NCI-H2196 (cell line): ENCODE data around the gene PCDHA1.
A peak's percentile ranks its signal among the peaks of the same experiment; 100 is the strongest.

Experiments used
- DNase-seq: peaks from one replicate; lab custom pipeline; 2025; ENCODE audit not compliant: unreplicated experiment; lab: John Stamatoyannopoulos, UW

The PCDHA1 gene

DNA sequence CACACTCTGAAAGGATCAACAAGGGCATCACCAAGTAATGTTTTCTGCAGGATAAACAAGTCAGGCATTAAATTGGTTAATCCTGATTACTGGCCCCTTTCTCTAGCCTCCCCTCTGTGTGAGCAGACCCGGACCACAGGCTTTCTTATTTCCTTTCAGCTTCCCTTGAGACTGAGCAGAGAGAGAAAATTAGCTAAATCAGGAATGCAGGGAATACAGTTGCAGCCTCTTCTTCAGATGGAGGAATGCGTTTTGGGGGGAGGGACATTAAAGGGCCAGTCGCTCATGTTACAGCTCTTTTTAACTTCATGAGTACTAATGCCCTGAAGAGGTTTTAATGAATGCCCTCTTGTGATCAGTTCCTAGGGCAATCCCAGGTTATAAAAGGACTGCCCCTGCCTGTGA, 200.2 kb downstream of the PCDHA1 start:
- DNase-seq, result no peak

DNA sequence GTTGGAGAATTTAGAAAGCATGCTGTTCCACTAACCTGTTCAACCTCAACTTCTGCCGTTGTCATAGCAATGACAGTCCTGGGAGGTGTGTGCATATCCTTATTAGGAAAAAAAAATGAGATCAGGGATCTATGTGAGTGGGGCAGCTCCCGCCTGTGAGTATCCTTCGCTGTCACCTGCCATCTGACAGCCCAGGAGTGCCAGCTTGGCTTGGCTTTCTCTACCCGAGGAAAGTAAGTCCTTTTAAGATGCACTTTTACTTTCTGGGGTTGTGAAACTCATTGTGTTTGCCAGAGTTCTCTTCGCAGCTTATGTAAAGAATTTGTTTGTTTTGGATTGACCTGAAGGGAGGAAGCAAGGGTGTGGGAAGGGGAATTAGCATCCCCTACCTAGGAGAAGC, 202.2 kb downstream of the PCDHA1 start:
- no peak for DNase-seq

DNA sequence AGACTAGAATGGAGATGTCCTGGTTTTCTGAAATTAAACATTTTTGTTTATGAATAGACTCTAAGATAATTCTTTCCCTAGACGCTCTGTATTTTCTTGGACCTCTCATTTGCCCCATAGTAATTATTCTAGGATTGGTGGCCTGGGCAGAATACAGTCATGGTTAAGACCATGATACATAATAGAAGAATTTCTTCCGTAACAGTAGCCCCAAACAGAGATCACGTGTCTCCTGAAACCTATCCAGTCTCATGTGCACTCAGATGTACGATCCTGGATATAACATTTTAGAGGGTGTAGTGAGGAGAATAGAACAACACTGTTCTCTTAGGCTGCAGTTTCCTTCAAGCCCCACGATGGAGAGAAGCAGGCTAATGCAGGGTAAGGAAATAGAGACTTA, 202.7 kb downstream of the PCDHA1 start:
- no peak for DNase-seq

DNA sequence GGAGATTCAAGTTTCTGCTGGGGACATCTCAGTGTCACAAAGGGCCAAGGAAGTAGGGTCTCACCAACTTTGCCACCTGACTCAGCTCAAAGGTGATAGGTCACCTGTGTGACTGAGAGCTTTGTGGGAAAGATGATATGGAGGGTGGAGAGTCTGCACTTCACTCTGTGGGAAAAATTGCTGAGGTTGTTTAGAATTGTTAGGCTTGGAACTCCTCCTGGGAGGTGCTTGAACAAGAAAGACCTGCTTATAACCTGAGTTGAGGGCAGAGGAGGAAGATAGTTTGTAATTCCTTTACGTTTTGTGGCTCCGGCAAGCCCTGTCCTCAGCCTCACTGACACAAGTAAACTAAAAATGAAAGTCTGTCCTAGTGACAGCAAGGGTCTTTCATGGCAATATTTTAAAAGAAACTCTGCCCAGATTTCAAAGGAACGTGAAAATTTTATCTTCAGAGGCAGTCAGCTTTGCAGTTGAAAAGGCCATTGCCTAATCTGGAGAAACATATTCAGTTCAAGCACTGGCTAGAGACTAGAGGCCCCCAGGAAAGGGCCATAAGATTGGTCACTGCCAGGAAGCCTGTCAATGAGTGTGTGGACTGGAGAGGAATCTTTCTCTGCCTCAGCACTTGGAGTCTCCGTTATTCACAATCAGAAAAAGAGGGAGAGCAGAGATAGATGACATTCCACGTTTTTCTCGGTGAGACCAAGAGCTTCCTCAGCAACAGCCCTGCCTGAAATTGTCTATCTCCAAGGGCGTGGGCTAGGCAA, 203.5 kb downstream of the PCDHA1 start:
- no peak for DNase-seq

DNA sequence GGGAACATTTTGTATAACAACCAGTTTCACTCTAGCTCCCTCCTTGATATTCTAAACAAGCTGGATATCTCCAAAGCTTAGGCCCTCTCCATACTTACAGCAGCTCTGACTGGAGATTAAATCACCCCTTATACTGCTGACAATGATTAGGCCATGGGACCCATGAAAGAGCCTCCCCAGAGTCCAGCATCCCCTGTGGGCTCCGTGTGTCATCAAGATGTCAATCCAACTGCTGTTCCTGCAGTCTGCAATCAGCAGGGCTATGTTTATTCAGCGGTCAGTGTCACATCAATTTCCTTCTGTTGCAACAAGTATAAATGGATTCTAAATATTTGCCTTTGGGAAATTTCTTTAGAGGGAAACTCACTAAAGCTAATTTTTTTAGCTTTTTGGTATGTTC, 206.9 kb downstream of the PCDHA1 start:
- DNase-seq, result no peak

DNA sequence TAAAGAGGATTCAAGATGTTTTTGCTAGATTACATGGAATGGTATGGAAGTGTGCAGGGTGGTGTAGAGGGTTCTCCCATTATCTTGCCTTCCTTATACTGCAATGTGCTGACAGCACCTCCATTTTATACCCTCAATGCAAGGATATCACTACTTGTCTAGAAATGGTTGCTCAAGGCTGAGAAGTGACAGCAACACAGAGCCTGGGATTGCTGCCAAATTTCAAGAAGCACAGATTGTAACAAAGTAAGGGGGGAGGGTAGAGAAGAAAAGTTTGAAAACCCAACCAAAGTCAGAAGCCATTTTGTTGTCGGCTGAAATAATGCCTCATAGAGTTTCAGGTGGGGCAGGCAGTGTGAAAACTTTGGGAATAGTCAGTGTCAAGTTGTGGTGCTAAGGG, 210.1 kb downstream of the PCDHA1 start:
- DNase-seq, result peak; percentile 25

DNA sequence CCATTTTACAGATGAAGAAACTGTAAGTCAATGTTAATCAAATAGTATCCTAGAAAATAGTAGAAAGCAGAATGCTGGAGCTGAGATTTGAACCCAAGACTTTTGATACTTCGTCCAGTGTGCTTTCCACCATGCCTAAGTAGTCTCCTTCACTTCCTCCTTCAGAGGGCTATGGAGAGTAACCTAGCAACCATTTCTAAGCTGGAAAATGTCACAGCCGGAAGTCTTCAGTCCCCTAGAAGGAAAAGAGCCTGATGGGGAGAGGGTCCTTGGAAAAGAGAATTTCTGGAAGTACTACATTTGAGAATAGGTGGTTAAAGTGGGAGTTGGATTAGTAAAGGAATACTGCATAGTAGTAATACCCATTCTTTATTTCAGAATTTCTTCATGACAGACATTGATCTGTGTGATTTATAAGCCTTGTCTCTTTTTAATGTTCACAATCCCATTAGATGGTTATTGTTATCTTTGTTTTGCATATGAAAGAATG, 213.0 kb downstream of the PCDHA1 start:
- DNase-seq, result no peak

DNA sequence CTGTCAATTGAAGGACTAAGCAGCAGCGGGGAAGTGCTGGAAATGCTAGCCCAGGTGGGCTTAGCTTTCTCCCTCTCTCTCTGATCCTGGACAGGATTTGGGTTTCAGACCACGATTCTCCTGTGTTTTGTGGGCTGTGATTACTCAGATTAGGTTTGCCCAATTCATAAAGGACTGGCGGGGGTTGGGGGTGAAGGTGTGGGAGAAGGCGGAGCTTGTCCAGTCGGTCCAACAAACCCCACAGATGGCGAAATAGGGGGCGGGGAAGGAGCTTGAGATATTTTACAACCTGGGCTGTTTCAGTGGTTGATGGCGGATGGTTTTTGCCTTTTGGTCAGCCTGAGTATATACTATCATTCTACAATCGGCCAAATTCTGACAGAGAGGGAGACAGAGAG, 215.5 kb downstream of the PCDHA1 start:
- DNase-seq, result peak; percentile 66

DNA sequence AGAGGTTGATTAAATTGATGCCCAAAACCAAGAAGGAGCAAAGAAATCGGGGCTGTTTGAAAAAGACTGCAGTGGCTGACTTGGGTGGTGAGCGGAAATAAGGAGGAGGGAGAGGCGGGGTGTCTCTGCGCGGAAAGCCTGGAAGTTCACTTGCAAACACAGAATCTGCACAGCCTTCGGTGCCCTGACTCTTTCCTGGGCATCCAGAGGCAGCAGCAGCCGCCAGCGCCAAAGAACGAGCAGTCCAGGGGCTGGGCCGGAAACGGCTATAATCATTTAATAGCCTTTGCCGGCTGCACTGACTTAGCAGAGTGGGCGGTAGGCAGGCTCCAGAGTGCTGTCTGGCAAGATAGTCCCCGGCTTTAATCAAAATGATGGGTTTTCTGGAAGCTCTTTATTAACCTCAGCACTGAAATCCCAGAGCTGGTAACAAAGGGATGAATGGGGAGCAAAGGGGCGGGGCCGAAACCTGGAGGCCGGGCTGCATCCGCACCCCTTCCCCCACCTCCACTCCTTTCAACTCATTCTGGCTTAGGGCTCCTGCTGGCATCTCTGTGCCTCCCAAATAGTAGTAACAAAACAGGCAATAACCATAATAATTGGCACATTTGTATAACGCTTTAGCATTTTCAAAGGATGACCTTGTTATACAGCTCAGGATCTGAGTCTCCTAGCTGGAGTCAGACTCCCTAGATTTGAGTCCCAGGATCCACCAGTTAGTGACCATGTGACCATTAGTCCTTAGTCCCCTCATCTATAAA, 216.1 kb downstream of the PCDHA1 start:
- DNase-seq, result peak; percentile 66

DNA sequence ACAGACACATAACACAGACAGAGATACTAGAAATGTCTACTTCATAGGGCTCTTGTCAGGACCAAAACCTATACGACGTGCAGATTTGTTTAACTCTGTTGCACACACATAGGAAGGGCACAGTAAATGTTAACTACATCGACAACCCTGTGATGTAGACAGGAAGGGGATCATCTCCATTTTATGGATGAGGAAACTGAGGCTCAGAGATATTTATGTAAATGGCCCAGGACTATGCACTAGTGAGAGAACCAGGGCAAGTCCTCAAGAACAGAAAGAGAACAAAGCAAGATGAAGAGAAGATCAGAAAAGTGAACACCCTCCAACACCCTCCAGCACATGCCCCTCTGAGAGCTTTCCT, 216.6 kb downstream of the PCDHA1 start:
- no peak for DNase-seq

DNA sequence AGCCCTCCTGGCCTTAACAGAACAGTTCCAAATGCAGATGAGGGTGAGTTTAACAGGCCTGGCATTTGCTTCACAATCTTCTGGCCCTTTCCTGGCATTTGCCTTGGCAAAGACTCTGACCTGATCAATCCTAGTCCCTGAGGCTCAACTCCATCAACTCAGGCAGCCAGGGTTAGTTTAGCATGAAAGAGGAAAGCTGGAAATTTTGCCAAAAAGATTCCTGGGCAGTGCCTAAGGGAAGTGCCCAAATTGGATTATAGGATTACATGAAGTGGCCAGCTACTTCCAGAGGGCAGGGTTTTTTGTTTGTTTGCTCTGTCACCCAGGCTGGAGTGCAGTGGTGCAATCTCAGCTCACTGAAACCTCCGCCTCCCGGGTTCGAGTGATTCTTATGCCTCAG, 217.1 kb downstream of the PCDHA1 start:
- DNase-seq, result no peak

DNA sequence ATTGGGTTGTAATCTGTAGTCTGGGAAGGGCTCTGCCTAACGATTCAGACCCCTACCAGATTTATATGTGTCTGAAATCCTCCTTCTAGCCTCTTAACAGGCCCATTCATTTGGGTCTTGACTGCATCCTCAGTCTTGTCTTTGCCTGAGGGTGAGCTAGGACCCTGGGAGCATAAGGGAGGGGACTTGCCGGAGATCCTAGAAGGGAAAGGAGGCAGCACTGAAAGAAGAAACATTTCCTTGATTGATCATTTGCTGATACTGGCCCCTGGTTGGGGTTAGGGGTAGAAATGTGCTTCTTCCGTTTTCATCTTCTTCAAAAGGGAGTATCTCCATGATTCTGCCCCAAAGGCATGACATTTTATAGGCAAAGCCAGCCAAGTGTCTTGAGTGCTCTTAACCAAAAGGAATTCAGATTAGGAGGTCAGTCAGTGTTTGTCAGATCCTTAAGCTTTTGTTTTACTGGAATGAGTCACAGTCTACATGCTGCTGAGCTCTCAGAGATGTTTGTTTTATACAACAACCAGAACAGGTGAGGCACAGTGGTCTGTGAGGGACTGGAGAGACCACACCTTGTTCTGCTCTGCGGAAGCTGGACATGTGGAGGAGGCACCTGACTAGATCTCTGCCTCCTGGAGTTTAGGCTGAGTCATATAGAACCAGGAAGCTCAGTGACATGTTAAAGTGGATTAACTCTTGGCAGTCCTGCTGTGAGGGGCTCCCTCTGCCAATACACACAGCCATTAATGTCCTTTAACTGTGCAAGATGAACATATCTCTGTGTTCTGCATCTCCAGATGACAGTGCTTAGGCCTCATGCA, 218.1 kb downstream of the PCDHA1 start:
- peak; percentile 84 for DNase-seq

DNA sequence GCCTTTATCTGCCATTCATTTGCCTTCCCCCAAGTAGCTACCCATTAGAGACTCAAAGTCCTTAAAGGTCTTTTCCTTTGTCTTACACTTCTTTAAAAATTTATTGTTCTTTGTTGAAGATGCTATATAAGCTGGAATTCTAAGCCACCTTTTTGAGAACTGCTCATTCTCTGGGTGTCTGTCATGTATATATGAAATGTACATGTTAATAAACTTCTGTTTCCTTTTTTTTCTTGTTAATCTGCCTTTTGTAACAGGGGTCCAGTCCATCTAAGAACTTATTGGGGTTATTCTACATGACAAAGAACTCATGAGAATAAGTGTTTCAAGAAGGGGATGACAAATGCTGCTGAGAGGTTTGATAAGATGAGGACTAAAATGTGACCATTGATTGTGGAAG, 221.9 kb downstream of the PCDHA1 start:
- no peak for DNase-seq

DNA sequence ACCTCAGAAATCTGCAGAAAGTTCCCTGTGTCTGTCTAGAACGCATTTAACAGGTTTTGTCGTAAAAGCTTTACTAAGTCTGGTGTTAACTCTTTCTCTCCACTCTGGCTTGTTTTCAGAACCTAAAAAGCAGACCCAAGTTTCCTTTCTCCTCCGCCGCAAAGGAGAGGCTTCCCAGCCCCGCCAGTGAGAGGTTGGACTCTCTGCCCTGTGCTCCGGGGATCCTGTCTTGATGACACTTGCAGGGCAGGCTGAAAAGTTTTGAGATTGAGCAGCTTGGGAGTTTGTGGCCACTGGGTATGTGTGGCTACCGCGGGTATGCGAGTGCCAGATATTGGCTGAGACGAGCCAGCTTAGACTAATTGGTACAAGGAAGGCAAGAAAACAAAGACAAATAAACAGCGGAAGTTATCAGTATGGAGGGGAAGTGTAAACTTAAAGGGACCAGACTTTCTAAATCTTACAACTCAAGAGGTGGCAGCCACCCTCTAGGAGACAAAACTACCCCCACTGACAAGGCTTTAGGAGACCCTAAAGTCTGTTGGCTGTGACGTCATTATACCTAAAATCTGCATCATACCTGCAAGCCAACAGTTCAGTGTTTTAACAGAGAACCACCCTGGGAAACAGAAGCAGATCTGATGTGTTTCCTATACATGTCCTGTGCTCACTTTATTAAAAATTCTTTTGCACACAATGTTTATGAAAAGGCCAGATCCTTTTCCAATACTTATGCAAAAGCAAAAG, 224.3 kb downstream of the PCDHA1 start:
- DNase-seq, result no peak

DNA sequence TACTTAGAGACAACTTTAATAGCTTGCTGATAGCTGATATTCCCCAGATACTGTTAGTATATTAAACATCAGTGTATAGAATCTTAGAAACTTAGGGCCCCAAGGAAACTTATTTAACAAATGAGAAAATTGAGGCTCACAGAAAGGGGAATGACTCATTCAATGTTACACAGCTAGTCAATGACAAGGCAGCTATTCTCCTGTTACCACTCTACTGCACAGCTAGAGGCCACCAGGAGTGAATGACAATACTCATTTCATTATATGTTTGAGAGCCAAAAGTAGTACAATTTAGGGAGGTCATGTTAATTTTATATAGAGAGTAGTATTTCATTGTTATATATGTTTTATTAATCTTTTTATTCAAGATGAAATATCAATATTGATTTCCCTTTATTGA, 232.0 kb downstream of the PCDHA1 start:
- DNase-seq, result no peak

DNA sequence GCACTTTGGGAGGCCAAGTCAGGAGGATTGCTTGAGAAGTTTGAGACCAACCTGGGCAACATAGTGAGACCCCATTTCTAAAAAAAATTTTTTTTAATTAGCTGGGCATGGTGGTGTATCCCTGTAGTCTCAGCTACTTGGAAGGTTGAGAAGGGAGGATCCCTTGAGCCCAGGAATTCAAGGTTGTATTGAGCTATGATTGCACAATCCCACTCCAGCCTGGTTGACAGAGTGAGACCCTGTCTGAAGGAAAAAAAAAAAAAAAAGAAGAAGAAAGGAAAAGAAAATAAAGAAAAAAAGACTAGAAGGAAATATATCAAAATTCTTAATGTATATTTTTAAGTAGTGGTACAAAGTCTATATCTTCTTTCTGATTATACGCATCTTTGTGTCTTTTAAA, 236.4 kb downstream of the PCDHA1 start:
- no peak for DNase-seq

DNA sequence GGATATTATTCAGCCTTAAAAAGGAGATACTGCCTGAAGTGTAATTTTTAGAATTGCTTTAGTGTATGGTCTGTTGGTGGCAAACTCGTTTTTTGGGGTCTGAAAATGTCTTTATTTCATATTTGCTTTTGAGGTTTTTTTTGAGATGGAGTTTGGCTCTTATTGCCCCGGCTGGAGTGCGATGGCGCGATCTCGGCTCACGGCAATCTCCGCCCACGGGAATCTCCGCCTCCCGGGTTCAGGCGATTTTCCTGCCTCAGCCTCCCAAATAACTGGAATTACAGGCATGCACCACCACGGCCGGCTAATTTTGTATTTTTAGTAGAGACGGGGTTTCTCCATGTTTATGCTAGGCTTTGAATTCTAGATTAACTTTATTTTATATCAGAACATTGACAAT, 245.1 kb downstream of the PCDHA1 start:
- no peak for DNase-seq

DNA sequence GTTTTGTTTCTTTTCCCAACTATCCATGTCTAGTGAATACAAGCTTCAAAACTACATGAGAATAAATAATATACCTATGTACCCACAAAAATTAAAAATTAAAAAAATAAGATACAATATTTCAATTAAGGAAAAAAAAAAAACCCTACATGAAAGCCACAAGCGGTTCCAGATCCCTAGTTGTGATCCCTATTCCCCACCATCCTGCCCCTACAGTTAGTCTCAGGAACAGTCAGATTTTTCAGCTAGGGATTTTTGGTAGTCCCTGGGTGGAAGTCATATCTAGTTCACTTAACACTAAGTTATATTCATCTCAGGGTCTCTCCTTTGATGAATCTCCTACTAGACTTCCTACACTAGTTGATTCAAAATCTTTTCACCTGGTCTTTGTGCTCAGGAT, 246.7 kb downstream of the PCDHA1 start:
- no peak for DNase-seq

DNA sequence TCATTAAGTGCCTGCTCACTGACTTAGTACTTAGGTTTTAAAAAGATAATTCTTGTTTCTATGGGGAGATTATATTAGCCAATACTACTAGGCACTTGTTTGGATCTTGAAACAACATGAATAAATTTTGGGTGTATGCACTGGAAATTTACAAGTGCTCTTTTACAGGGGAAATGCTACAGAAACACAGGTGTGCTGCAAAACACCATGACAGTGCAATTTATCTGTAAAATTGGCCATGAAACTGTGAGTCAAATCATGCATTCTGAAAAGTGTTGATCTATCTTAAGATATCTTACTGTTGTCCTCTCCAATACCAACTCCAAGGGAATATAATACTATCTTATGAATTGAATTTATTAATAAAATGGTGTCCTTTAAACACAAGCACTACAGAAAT, 253.1 kb downstream of the PCDHA1 start:
- no peak for DNase-seq

DNA sequence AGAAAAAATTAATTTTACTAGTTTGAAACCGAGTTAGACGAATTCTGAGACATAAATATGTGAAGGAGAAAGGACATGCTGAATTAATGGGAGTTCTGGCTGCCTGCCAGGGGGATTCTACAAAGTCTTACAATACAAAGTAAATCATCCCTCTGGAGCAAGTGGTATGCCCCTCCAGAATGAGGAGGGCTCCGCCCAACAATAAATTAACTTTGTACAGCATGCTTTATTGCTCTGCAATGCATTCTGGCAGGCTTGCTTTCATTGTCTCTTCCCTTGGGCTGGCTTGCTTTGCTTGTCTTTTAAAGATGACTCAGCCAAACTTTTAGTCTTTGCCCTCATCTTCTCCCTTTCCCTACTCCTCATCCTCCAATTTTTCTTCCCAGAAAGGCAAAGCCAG, 253.6 kb downstream of the PCDHA1 start:
- peak; percentile 39 for DNase-seq
